Measurements from ENCODE around the gene PRKD1.
"Not testable (repeated sequence)": the region's sequence is repeated elsewhere in the genome, so short reads cannot be mapped to it uniquely, and the experiment has no call there.

Gene PRKD1

DNA sequence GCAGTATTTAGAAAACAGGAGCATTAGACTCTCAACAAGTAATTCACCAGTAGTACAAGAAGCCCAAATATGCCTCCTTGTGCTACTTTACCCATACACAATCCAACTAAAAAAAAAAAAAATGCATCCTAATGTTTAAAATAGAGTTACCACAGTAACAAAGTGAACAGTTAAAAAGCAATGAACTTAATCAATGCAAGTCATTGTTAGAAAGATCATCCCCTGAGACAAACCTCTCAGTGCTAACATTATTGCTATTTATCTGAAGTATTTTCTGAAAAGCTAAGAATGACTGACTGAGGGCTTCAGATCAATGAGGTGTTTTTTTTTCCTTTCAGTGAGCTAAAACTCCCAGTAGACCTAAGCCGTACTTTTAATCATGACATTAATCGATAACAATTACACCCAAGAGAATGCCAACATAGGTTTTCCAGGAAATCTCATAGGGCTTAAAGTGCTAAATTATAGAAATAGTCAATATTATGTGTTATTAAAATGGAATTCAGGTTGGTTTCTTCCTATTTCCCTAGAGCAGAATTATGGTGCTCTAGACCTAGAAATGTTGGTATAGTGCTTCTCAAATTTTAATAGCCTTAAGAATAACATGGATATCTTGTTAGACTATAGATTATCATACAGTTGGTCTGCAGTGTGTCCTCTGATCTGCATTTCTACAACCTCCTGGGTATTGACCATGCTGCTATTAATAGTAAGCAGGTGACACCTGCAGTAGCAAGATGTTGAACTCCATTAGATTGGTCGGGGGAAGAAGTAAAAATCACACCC is 123.0 kb downstream of the PRKD1 start:
- H3K4me3 Mint-ChIP-seq, result no peak overlapping the region
- H3K27me3 Mint-ChIP-seq, result no peaks in the 10 kb centered on the region
- no peak overlapping the region for H3K27ac Mint-ChIP-seq
- no peak for DNase-seq
- H3K4me1 Mint-ChIP-seq (ENCODE audit: low read depth), result no peaks in the 10 kb centered on the region
- no peaks in the 10 kb centered on the region for H3K36me3 Mint-ChIP-seq (ENCODE audit: low read depth)
- peaks cover 11% of the 10 kb centered on the region for H3K9me3 Mint-ChIP-seq

DNA sequence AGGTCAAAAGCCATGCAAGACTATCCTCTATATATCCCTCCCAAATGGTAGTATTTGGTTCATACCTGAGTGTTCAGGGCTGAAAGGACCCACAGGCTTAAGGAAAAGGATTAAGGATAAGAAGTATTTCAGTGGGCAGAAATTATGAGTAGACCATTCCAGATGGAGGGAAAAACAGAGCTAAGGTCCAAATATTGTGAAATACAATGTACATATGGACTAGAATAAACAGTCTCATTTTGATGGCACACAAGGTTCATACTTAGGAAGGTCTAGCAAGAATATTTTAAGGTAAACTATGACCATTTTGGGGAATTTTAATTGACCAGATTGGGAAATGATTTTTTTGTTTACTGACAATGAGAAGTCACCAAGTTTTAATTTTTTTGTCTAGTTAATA is 124.6 kb downstream of the PRKD1 start:
- no peaks in the 10 kb centered on the region for H3K4me1 Mint-ChIP-seq (ENCODE audit: low read depth)
- no peaks in the 10 kb centered on the region for H3K36me3 Mint-ChIP-seq (ENCODE audit: low read depth)
- H3K27ac Mint-ChIP-seq, result no peak overlapping the region
- DNase-seq, result no peak
- H3K9me3 Mint-ChIP-seq, result peaks cover 10% of the 10 kb centered on the region
- no peak overlapping the region for H3K4me3 Mint-ChIP-seq
- H3K27me3 Mint-ChIP-seq, result no peaks in the 10 kb centered on the region

DNA sequence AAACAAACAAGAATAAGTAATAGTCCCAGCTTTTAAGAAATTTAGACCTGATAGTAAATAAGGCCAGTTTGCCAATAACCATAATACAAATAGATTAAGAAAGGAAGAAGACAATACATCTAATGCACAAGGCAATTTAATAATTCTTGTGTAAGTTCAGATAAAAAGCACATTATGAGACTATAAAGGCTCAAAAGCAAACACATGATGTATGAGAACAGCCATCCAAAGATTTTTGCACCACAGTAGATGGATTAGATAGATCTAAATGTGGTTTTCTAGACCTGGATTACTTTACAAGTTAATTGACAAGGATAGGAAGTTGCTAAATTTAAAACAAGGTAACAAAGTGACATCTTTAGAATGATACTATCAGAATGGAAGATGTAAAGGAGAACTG is 125.4 kb downstream of the PRKD1 start:
- H3K9me3 Mint-ChIP-seq, result peaks cover 10% of the 10 kb centered on the region
- DNase-seq, result no peak
- H3K27ac Mint-ChIP-seq, result no peak overlapping the region
- H3K4me1 Mint-ChIP-seq (ENCODE audit: low read depth), result no peaks in the 10 kb centered on the region
- H3K27me3 Mint-ChIP-seq, result no peaks in the 10 kb centered on the region
- H3K36me3 Mint-ChIP-seq (ENCODE audit: low read depth), result no peaks in the 10 kb centered on the region
- no peak overlapping the region for H3K4me3 Mint-ChIP-seq

DNA sequence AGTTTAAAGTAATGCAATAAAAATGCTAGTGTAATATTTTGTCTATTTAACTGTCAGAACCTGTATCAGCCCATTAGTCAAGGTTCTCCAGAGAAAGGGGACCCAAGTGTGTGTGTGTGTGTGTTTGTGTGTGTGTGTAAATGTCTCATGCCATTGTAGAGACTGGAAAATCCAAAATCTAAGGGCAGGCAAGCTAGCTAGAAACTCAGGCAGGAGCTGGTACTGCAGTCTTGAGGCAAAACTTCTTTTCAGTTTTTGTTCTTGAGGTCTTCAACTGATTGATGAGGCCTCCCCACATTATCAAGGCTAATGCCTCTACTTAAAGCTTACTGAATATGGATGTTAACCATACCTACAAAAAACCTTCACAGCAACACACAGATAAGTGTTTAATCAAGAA is 126.7 kb downstream of the PRKD1 start:
- Mint-ChIP-seq H3K27ac (no peak overlapping the region), H3K4me3 (no peak overlapping the region), H3K36me3 (ENCODE audit: low read depth) (no peaks in the 10 kb centered on the region), H3K27me3 (no peaks in the 10 kb centered on the region), H3K4me1 (ENCODE audit: low read depth) (no peaks in the 10 kb centered on the region), H3K9me3 (peaks cover 14% of the 10 kb centered on the region)
- DNase-seq, result no peak

DNA sequence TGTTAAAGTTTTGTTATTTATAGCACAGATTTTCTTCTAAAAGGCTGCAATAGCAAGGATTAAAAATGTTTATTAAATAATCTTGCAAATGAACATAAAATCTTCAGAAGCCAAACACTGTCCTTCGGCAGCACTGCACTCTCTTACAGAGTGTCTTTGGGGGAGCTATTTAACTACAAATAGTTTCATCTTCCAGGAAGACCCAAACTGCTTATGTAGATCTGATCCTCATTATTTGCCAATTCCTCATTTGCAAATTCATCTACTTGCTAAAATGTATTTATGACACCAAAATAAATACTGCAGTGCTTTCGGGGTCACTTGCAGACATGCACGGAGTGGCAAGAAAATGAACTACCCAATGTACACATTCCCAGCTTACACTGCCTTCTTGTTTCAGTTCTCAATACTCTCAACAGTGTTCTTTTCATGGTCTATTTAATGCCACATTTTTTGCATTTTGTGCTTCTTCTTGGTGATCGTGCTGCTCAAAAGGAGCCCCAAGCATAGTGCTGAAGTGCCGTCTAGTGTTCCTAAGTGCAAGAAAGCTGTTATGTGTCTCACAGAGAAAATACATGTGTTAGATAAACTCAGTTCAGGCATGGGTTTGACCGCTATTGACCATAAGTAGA is 128.1 kb downstream of the PRKD1 start:
- Mint-ChIP-seq H3K36me3 (ENCODE audit: low read depth) (no peaks in the 10 kb centered on the region), H3K4me3 (no peak overlapping the region), H3K27me3 (no peaks in the 10 kb centered on the region), H3K4me1 (ENCODE audit: low read depth) (no peaks in the 10 kb centered on the region), H3K27ac (no peak overlapping the region), H3K9me3 (peaks cover 10% of the 10 kb centered on the region)
- DNase-seq, result no peak

DNA sequence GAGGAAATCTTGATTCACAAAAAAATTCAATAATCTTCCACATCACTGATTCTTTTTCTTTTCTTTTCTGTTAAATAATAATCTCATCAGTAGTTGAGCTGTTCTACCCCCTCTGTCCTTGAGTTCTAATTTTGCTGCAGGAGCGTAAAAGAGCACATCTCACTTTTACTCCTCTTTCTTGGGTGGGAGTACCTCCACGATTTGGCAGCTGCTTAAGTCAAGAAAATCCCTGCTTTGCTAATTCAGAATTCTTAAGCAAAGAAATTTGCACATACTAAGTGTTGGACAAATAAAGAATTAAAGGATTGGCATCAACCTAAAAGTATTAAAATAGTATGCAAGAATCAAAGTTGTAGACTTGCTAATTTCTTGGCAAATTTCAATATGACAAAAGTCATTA is 128.8 kb downstream of the PRKD1 start:
- Mint-ChIP-seq H3K27ac (no peak overlapping the region), H3K27me3 (no peaks in the 10 kb centered on the region), H3K9me3 (peaks cover 10% of the 10 kb centered on the region), H3K4me3 (no peak overlapping the region), H3K36me3 (ENCODE audit: low read depth) (no peaks in the 10 kb centered on the region), H3K4me1 (ENCODE audit: low read depth) (no peaks in the 10 kb centered on the region)
- no peak for DNase-seq

DNA sequence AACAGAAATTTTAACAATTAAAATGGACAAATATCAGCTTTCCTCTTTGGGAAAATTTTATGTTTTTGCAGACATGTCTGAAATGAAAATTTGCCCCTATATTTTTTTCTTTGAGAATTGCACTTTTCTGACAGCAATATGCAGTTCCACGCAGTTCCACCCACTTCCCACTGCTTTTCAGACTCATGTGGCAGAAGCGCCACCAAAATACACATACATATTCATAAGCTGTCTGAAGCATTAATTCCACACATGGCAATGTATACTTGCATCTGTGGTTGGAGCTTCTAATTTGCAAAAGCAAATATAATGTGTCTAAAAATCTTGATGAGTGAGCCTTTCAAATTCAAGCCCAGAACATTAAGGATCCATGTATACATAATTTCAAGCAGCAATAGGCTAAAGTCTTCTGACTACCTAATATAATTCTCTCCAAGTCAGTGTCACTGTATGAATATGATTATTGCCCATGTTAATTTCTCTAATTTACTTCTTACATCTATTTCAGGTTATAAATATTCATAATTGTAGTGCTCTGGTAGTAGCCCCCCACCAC is 129.5 kb downstream of the PRKD1 start:
- Mint-ChIP-seq H3K4me1 (ENCODE audit: low read depth) (no peaks in the 10 kb centered on the region), H3K36me3 (ENCODE audit: low read depth) (no peaks in the 10 kb centered on the region), H3K27ac (no peak overlapping the region), H3K27me3 (no peaks in the 10 kb centered on the region), H3K9me3 (peaks cover 10% of the 10 kb centered on the region), H3K4me3 (no peak overlapping the region)
- DNase-seq, result no peak

DNA sequence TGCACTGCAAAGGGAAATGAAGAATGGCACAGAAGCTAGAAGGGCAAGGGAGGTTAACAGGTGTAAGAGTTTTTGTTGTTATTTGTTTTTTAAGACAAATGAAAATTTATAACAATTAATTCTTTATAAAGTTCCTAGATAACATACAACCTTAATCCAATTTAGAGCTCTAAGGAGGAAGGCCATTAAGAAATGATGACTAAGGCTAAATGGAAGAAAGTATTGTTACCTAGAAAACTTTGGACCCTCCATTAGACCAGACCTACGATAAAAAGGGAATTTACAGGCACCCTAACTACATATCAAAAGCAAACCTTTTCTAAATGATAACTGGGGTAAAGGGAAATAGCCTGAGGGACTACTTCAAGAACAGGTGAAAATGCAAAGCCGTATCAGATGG is 130.8 kb downstream of the PRKD1 start:
- Mint-ChIP-seq H3K9me3 (peaks cover 10% of the 10 kb centered on the region), H3K27me3 (no peaks in the 10 kb centered on the region), H3K4me1 (ENCODE audit: low read depth) (no peaks in the 10 kb centered on the region), H3K27ac (no peak overlapping the region), H3K36me3 (ENCODE audit: low read depth) (no peaks in the 10 kb centered on the region), H3K4me3 (no peak overlapping the region)
- no peak for DNase-seq

DNA sequence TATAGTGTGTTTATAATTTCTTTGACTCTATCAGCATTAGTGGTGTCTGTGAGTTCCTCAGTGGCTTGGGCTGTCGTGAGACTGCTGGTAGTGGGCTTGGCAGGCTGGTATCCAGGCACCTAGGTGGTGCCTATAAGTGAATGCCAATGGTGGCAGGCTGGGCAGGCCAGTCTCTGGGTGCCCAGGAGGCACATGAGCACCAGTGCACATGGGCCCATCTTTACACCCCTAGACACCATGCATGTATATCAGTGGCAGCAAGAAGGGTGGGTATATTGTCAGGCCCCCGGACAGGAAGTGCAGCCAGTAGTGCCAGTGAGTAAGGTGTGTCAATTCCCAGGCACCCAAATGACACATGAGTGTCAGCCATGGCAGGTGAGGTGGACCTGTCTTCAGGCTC is 138.2 kb downstream of the PRKD1 start:
- Mint-ChIP-seq H3K36me3 (ENCODE audit: low read depth) (no peaks in the 10 kb centered on the region), H3K27me3 (no peaks in the 10 kb centered on the region), H3K9me3 (peaks cover 10% of the 10 kb centered on the region), H3K27ac (no peak overlapping the region), H3K4me3 (no peak overlapping the region), H3K4me1 (ENCODE audit: low read depth) (no peaks in the 10 kb centered on the region)
- no peak for DNase-seq

DNA sequence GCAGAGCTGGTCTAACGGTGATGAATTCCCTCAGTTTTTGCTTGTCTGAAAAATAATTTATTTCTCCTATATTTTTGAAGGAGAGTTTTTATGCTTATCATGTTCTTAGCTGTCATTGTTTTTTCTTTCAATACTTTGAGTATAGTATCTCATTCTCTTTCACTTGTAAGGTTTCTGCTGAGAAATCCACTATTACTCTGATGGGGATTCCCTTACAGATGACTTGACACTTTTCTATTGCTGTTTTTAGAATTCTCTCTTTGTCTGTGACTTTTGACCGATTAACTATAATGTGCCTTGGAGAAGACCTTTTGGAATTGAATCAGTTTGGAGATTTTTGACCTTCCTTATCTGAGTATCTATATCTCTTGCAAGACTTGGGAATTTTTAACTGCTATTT is 139.6 kb downstream of the PRKD1 start:
- H3K27me3 Mint-ChIP-seq, result no peaks in the 10 kb centered on the region

DNA sequence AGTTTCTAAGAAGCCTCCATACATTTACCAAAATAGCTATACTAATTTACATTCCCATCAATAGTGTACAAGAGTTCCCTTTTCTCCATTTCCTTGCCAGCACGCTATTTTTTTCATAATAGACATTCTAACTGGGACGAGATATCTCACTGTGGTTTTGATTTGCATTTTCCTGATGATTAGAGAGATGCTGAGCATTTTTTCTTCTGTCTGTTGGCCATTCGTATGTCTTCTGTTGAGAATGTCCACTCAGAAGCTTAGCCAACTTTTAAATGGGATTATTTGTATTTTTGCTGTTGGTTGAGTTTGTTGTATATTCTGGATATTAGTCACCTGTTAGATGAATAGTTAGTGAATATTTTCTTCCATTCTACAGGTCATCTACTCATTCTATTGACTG is 144.1 kb downstream of the PRKD1 start:
- H3K4me1 Mint-ChIP-seq (ENCODE audit: low read depth), result no peaks in the 10 kb centered on the region
- H3K4me3 Mint-ChIP-seq, result no peak overlapping the region
- no peak overlapping the region for H3K27ac Mint-ChIP-seq
- H3K36me3 Mint-ChIP-seq (ENCODE audit: low read depth), result no peaks in the 10 kb centered on the region
- H3K9me3 Mint-ChIP-seq, result peaks cover 22% of the 10 kb centered on the region
- H3K27me3 Mint-ChIP-seq, result no peaks in the 10 kb centered on the region
- no peak for DNase-seq

More for the DNA sequence above, 139.6 kb downstream of the PRKD1 start:
- Mint-ChIP-seq H3K4me1 (ENCODE audit: low read depth) (no peaks in the 10 kb centered on the region), H3K4me3 (no peak overlapping the region), H3K27ac (no peak overlapping the region), H3K9me3 (peaks cover 12% of the 10 kb centered on the region), H3K36me3 (ENCODE audit: low read depth) (no peaks in the 10 kb centered on the region)
- no peak for DNase-seq

DNA sequence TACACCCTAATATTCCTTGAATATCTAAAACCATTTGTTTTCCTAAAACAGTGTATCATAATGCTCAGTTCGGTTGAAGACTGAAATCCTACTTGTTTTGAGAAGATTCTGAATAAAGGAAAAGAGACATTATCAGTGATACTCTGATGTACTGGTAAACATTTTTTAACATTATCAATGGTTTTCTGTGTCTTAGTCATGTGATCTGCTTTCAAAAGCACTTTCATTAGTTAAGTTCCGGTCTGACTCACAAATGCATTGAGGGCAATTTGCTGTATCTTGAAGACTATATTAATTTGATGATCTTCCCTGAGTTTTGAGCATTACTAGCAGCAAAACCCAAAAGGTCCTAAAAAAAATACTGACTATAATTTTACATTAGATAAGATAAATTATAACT is 145.6 kb downstream of the PRKD1 start:
- Mint-ChIP-seq H3K4me3 (no peak overlapping the region), H3K9me3 (peaks cover 27% of the 10 kb centered on the region), H3K36me3 (ENCODE audit: low read depth) (no peaks in the 10 kb centered on the region), H3K27me3 (no peaks in the 10 kb centered on the region), H3K27ac (no peak overlapping the region), H3K4me1 (ENCODE audit: low read depth) (no peaks in the 10 kb centered on the region)
- DNase-seq, result no peak

DNA sequence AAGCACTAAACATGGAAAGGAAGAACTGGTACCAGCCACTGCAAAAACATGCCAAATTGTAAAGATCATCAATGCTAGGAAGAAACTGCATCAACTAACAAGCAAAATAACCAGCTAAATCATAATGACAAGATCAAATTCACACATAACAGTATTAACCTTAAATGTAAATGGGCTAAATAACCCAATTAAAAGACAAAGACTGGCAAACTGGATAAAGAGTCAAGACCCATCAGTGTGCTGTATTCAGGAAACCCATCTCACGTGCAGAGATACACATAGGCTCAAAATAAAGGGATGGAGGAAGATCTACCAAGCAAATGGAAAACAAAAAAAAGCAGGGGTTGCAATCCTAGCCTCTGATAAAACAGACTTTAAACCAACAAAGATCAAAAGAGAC is 150.5 kb downstream of the PRKD1 start:
- not testable (repeated sequence) for DNase-seq; H3K36me3 Mint-ChIP-seq (ENCODE audit: low read depth); H3K27ac Mint-ChIP-seq; H3K4me3 Mint-ChIP-seq; H3K27me3 Mint-ChIP-seq; H3K4me1 Mint-ChIP-seq (ENCODE audit: low read depth)
- H3K9me3 Mint-ChIP-seq, result peaks cover 35% of the 10 kb centered on the region

DNA sequence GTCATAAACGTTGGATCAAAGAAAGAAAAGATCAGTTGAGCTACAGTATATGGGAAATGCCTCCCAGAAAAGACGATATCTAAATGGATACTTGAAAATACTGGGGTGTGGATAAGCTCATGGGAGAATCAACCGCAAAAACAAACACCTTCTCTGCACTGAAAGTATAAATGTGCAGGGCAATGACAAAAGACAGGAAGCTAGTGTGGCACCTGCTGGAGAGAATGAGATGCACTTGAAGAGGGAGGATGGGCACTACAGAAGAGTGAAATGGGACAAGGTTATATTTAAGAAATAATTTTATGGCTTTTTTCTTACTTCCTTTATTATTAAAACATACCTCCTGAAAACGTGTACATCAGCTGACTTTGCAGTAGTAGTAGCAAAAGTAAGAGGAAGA is 153.7 kb downstream of the PRKD1 start:
- Mint-ChIP-seq H3K4me3 (no peak overlapping the region), H3K9me3 (peaks cover 34% of the 10 kb centered on the region), H3K27me3 (no peaks in the 10 kb centered on the region), H3K36me3 (ENCODE audit: low read depth) (no peaks in the 10 kb centered on the region), H3K27ac (no peak overlapping the region), H3K4me1 (ENCODE audit: low read depth) (no peaks in the 10 kb centered on the region)
- no peak for DNase-seq

DNA sequence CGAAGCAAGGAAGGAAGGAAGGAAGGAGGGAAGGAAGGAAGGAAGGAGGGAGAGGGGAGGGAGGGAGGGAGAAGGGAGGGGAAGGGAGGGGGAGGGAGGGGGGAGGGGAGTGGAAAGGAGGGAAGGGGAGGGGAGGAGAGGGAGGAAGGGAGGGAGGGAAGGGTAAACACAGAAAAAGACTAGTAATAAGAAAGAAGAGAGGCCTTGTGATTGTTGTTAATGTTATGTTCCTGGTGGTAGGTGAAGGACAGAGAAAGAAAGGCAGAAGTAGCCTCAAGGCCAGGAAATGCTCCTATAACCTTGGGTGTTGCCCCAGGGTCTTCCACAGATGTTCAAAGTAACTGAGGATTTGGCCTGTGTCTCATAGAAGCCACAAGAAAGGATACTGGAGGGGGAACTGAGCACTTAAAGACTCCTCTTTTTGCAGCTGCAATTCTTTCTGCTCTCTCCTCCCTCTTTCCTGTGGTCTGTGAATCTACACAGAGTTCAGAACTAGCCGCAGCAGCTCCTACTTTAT is 164.2 kb downstream of the PRKD1 start:
- Mint-ChIP-seq H3K4me3 (no peak overlapping the region), H3K27ac (no peak overlapping the region), H3K9me3 (peaks cover 10% of the 10 kb centered on the region), H3K36me3 (ENCODE audit: low read depth) (no peaks in the 10 kb centered on the region), H3K27me3 (no peaks in the 10 kb centered on the region), H3K4me1 (ENCODE audit: low read depth) (no peaks in the 10 kb centered on the region)
- DNase-seq, result no peak

Measured in activated T-cell treated with anti-CD3 and anti-CD28 coated beads, Interleukin-2, amount 50 U/mL, for 24 hours (primary cell).